PC-3 (cell line): ENCODE measurements around the gene UVSSA.

Experiments
- EZH2 ChIP-seq: fragments of 300-600 bp; sonication (generic); IDR thresholded peaks from one replicate; pipeline ENCODE4 v1.6.1; 2017; ENCODE audit warnings: antibody characterized with exemption, mild to moderate bottlenecking, low read length; ENCODE audit not compliant: unreplicated experiment
- EZH2phosphoT487 ChIP-seq: fragments of 300-600 bp; sonication (generic); IDR thresholded peaks from 2 replicates; pipeline ENCODE4 v1.6.1; 2018; ENCODE audit warnings: mild to moderate bottlenecking, antibody characterized with exemption, low read length, borderline replicate concordance
- TF ChIP-seq, protein P1 (sequence below): fragments of 300-600 bp; sonication (generic); conservative IDR thresholded peaks from 2 replicates; pipeline ENCODE4 v1.5.1; 2017; ENCODE audit warnings: antibody characterized with exemption, low read depth, mild to moderate bottlenecking, low read length

DNA sequence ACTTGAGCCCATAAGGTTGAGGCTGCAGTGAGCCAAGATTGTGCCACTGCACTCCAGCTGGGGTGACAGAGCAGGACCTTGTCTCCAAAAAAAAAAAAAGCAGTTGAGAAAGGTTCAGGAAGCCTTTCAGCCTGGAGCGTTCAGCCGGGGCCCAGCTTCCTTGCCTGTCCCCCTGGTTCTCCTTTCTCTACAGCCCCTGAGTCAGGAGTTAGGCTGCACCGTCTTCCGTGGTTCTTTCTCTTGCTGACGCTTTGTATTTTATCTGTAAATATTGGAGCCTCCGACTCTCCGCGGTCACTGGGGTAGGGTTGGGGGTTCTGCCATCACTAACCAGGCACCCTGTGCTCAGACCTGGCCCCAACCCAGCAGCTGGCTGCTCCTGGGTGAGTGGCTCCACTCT, 13.8 kb upstream of the UVSSA start:
- TF ChIP-seq, protein P1, sequence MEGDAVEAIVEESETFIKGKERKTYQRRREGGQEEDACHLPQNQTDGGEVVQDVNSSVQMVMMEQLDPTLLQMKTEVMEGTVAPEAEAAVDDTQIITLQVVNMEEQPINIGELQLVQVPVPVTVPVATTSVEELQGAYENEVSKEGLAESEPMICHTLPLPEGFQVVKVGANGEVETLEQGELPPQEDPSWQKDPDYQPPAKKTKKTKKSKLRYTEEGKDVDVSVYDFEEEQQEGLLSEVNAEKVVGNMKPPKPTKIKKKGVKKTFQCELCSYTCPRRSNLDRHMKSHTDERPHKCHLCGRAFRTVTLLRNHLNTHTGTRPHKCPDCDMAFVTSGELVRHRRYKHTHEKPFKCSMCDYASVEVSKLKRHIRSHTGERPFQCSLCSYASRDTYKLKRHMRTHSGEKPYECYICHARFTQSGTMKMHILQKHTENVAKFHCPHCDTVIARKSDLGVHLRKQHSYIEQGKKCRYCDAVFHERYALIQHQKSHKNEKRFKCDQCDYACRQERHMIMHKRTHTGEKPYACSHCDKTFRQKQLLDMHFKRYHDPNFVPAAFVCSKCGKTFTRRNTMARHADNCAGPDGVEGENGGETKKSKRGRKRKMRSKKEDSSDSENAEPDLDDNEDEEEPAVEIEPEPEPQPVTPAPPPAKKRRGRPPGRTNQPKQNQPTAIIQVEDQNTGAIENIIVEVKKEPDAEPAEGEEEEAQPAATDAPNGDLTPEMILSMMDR = no peak
- TF ChIP-seq EZH2 (no peak), EZH2phosphoT487 (no peak)
